GM12874 (cell line): ENCODE results near the gene TUBA4B.

Source experiments
- TF ChIP-seq, protein P1 (sequence below): IDR thresholded peaks from 2 replicates; pipeline ENCODE4 v1.5.1; 2011; ENCODE audit warnings: low read depth, mild to moderate bottlenecking, control low read depth, low read length, moderate library complexity; ENCODE audit not compliant: insufficient read depth

Gene TUBA4B

GRCh38 chr2:219299372-219299760 is 46.3 kb downstream of the TUBA4B start:
- TF ChIP-seq, protein P1, sequence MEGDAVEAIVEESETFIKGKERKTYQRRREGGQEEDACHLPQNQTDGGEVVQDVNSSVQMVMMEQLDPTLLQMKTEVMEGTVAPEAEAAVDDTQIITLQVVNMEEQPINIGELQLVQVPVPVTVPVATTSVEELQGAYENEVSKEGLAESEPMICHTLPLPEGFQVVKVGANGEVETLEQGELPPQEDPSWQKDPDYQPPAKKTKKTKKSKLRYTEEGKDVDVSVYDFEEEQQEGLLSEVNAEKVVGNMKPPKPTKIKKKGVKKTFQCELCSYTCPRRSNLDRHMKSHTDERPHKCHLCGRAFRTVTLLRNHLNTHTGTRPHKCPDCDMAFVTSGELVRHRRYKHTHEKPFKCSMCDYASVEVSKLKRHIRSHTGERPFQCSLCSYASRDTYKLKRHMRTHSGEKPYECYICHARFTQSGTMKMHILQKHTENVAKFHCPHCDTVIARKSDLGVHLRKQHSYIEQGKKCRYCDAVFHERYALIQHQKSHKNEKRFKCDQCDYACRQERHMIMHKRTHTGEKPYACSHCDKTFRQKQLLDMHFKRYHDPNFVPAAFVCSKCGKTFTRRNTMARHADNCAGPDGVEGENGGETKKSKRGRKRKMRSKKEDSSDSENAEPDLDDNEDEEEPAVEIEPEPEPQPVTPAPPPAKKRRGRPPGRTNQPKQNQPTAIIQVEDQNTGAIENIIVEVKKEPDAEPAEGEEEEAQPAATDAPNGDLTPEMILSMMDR = no peak

- TF ChIP-seq, protein P1 = no peak
Measured at GRCh38 chr2:219300022-219300421, 47.0 kb downstream of the TUBA4B start.

- TF ChIP-seq, protein P1 = no peak
Measured at GRCh38 chr2:219302412-219302968, 49.4 kb downstream of the TUBA4B start.

DNA sequence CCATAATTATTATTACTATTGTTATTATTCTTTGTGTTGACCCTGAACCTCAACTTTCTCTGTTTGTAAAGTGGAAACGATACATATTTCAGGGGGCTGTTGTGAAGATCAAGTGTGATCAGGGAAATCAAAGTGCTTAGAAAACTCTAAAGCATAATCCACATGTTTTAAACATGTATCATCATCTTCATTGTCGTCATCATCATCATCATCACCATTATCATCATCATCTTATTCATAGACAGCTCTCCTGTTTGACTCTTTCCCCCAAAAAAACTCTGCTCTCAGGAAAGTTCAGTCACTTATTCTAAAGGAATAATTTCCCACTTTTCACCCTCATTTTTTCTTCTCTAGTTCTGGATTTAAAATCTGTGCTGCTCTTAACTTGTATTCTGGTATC is 51.2 kb downstream of the TUBA4B start:
- TF ChIP-seq, protein P1 = no peak

DNA sequence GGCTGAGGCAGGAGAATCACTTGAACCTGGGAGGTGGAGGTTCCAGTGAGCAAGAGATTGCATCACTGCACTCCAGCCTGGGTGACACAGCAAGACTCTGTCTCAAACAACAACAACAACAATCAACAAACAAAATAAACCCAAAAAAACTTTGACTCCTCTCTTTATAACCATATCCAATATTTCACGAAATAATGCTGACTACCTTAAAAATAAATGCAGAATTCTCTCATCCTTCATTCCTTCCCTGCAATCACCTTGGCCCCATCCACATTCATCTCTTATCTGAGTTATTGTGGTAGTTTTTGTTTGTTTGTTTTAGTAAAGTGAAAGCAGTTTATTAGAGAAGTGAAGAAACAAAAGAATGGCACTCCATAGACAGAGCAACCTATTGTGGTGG is 53.0 kb downstream of the TUBA4B start:
- TF ChIP-seq, protein P1 = no peak

GRCh38 chr2:219308142-219309101 is 55.4 kb downstream of the TUBA4B start:
- TF ChIP-seq, protein P1 = no peak

DNA sequence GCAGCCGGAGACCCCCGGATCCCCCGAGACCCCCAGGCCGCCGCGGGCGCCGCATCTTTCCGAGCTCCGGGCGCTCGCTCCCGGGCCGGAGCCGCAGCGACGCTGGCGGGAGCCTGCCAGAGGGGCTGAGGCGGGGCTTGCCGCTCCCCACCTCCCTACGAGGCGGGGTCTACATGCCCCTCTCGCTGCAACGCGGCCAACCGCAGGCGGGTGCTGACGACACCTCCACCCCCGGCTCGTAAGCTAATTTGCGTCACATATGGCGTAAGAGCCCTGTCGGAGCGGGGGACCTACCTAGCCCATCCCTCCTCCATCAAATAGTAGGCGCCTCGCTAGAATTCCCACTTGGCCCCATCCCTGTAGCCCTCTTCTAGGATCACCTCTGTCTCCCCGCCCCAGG is 56.2 kb downstream of the TUBA4B start, which contains the start of gene PTPRN:
Gene PTPRN, minus strand, starts transcription at position 124 of the 400 bp plus-strand sequence. Its CDS starts 69 bp downstream, at position 55.
- TF ChIP-seq, protein P1 = no peak
